ENCODE data around the gene EIF5AL1. TPM values are rescaled to one million over a fixed set of nuclear protein-coding genes. Genes with fewer than 3 reads are reported as not detected.

The EIF5AL1 gene
- total RNA-seq, 1 donor from 2014 or later: 0.21 TPM

GRCh38 chr10:79482304-79482703, 30.0 kb upstream of the EIF5AL1 start:
- H3K4me3 Mint-ChIP-seq: no peak overlapping the region
- peaks cover 4% of the 10 kb centered on the region for H3K4me1 Mint-ChIP-seq
- no peaks in the 10 kb centered on the region for H3K36me3 Mint-ChIP-seq (ENCODE audit: low read depth)
- DNase-seq (ENCODE audit: low read depth, low spot score): no peak
- no peaks in the 10 kb centered on the region for H3K9me3 Mint-ChIP-seq
- H3K27me3 Mint-ChIP-seq (ENCODE audit: low read depth): no peaks in the 10 kb centered on the region
- no peak for TF ChIP-seq CTCF (conservative IDR thresholded peaks at IDR 0.05)
- no peak overlapping the region for H3K27ac Mint-ChIP-seq (ENCODE audit: unreplicated experiment)

GRCh38 chr10:79482741-79483140, 29.6 kb upstream of the EIF5AL1 start:
- TF ChIP-seq CTCF (conservative IDR thresholded peaks at IDR 0.05): no peak
- H3K36me3 Mint-ChIP-seq (ENCODE audit: low read depth): no peaks in the 10 kb centered on the region
- H3K27ac Mint-ChIP-seq (ENCODE audit: unreplicated experiment): no peak overlapping the region
- H3K9me3 Mint-ChIP-seq: no peaks in the 10 kb centered on the region
- no peak overlapping the region for H3K4me3 Mint-ChIP-seq
- no peak for DNase-seq (ENCODE audit: low read depth, low spot score)
- no peaks in the 10 kb centered on the region for H3K27me3 Mint-ChIP-seq (ENCODE audit: low read depth)
- H3K4me1 Mint-ChIP-seq: peaks cover 5% of the 10 kb centered on the region

- Mint-ChIP-seq H3K27me3 (ENCODE audit: low read depth) (no peaks in the 10 kb centered on the region), H3K27ac (ENCODE audit: unreplicated experiment) (no peak overlapping the region), H3K36me3 (ENCODE audit: low read depth) (no peaks in the 10 kb centered on the region), H3K4me1 (peaks cover 8% of the 10 kb centered on the region), H3K9me3 (no peaks in the 10 kb centered on the region), H3K4me3 (no peak overlapping the region)
- TF ChIP-seq CTCF (conservative IDR thresholded peaks at IDR 0.05): no peak
- no peak for DNase-seq (ENCODE audit: low read depth, low spot score)
These were observed 29.0 kb upstream of the EIF5AL1 start for GRCh38 chr10:79483299-79483698.

- H3K27ac Mint-ChIP-seq (ENCODE audit: unreplicated experiment): no peak overlapping the region
- TF ChIP-seq CTCF (conservative IDR thresholded peaks at IDR 0.05): no peak
- no peak for DNase-seq (ENCODE audit: low read depth, low spot score)
- H3K9me3 Mint-ChIP-seq: no peaks in the 10 kb centered on the region
- H3K27me3 Mint-ChIP-seq (ENCODE audit: low read depth): no peaks in the 10 kb centered on the region
- H3K36me3 Mint-ChIP-seq (ENCODE audit: low read depth): no peaks in the 10 kb centered on the region
- peaks cover 8% of the 10 kb centered on the region for H3K4me1 Mint-ChIP-seq
- H3K4me3 Mint-ChIP-seq: no peak overlapping the region
These were observed 28.4 kb upstream of the EIF5AL1 start for GRCh38 chr10:79483948-79484347.

GRCh38 chr10:79484476-79484875, 27.9 kb upstream of the EIF5AL1 start:
- H3K27me3 Mint-ChIP-seq (ENCODE audit: low read depth): no peaks in the 10 kb centered on the region
- H3K4me3 Mint-ChIP-seq: no peak overlapping the region
- H3K9me3 Mint-ChIP-seq: no peaks in the 10 kb centered on the region
- no peaks in the 10 kb centered on the region for H3K36me3 Mint-ChIP-seq (ENCODE audit: low read depth)
- H3K27ac Mint-ChIP-seq (ENCODE audit: unreplicated experiment): no peak overlapping the region
- TF ChIP-seq CTCF (conservative IDR thresholded peaks at IDR 0.05): no peak
- DNase-seq (ENCODE audit: low read depth, low spot score): no peak
- peaks cover 8% of the 10 kb centered on the region for H3K4me1 Mint-ChIP-seq
